HFFc6 (cell line): ENCODE results near the gene SPEF2. TPM values are rescaled to one million over a fixed set of nuclear protein-coding genes. Genes with fewer than 3 reads are reported as not detected.
A peak's percentile ranks its signal among the peaks of the same experiment; 100 is the strongest.

Source experiments
- DNase-seq: peaks from one replicate; pipeline ENCODE4 v3.0.0-alpha.2; 2018
- H3K27ac Mint-ChIP-seq: 2 replicates; pipeline ENCODE4 v1.8.0; 2020; ENCODE audit warnings: mild to moderate bottlenecking, mixed read lengths
- H3K27me3 Mint-ChIP-seq: 2 replicates; pipeline ENCODE4 v1.8.0; 2021; ENCODE audit warnings: mild to moderate bottlenecking, moderate library complexity, mixed read lengths; ENCODE audit not compliant: insufficient read depth
- H3K36me3 Mint-ChIP-seq: 2 replicates; pipeline ENCODE4 v1.8.0; 2021; ENCODE audit warnings: low read depth, mixed read lengths
- H3K4me1 Mint-ChIP-seq: 2 replicates; pipeline ENCODE4 v1.8.0; 2020; ENCODE audit warnings: low read depth, mixed read lengths
- H3K4me3 Mint-ChIP-seq: 2 replicates; pipeline ENCODE4 v1.8.0; 2020; ENCODE audit warnings: mild to moderate bottlenecking, moderate library complexity, mixed read lengths
- H3K9me3 Mint-ChIP-seq: 2 replicates; pipeline ENCODE4 v1.8.0; 2020; ENCODE audit warnings: mild to moderate bottlenecking, mixed read lengths
- total RNA-seq, 6 experiments: library from RNA; stranded (reverse); fragmentation: NEBNext Ultra II Directional; extraction: Animal tissue kit (Norgen Biotek cat#: 25700); gene quantifications; 2 replicates in 1 of 6; 3 replicates in 5 of 6; pipeline ENCODE4 v1.2.3, GENCODE V29; 2021
- TF ChIP-seq, protein P1 (sequence below): fragments of 200-600 bp; sonication (generic); IDR thresholded peaks from 2 replicates; pipeline ENCODE4 v1.5.0; 2021; ENCODE audit warnings: antibody characterized with exemption, mild to moderate bottlenecking

SPEF2 gene
- total RNA-seq, 6 experiments from 2014 or later: 1.5 to 4.0 (median 2.3) TPM

- Mint-ChIP-seq H3K36me3 (no peaks in the 10 kb centered on the region), H3K27me3 (no peaks in the 10 kb centered on the region), H3K9me3 (no peaks in the 10 kb centered on the region), H3K4me3 (no peak overlapping the region), H3K27ac (no peak overlapping the region), H3K4me1 (no peaks in the 10 kb centered on the region)
- DNase-seq: no peak
- TF ChIP-seq, protein P1, sequence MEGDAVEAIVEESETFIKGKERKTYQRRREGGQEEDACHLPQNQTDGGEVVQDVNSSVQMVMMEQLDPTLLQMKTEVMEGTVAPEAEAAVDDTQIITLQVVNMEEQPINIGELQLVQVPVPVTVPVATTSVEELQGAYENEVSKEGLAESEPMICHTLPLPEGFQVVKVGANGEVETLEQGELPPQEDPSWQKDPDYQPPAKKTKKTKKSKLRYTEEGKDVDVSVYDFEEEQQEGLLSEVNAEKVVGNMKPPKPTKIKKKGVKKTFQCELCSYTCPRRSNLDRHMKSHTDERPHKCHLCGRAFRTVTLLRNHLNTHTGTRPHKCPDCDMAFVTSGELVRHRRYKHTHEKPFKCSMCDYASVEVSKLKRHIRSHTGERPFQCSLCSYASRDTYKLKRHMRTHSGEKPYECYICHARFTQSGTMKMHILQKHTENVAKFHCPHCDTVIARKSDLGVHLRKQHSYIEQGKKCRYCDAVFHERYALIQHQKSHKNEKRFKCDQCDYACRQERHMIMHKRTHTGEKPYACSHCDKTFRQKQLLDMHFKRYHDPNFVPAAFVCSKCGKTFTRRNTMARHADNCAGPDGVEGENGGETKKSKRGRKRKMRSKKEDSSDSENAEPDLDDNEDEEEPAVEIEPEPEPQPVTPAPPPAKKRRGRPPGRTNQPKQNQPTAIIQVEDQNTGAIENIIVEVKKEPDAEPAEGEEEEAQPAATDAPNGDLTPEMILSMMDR: no peak
These were observed 23.0 kb downstream of the SPEF2 start for GRCh38 chr5:35640623-35641022.

- Mint-ChIP-seq H3K4me1 (no peaks in the 10 kb centered on the region), H3K36me3 (no peaks in the 10 kb centered on the region), H3K27ac (no peak overlapping the region), H3K9me3 (no peaks in the 10 kb centered on the region), H3K27me3 (no peaks in the 10 kb centered on the region), H3K4me3 (no peak overlapping the region)
- peak; percentile 10 for DNase-seq
- TF ChIP-seq, protein P1: peak; percentile 25; the same call in 1 of the 2 replicates
These were observed 26.9 kb downstream of the SPEF2 start for GRCh38 chr5:35644543-35644942.

DNA sequence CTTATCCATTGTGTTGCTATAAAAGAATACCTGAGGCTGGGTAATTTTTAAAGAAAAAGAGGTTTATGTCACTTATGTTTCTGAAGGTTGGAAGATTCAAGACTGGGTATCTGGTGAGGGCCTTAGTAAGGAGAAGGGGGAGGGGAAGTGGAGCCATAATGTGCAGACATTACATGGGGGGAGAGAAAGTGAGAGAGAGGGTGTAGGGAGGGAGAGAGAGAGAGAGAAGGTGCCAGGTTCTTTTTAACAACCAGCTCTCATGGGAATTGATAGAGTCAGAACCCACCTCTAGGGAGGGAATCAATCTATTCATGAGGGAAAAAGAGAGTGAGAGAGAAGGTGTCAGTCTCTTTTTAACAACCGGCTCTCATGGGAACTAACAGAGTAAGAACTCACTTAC is 29.5 kb downstream of the SPEF2 start:
- no peak overlapping the region for H3K4me3 Mint-ChIP-seq
- no peak overlapping the region for H3K27ac Mint-ChIP-seq
- no peak for DNase-seq
- no peaks in the 10 kb centered on the region for H3K4me1 Mint-ChIP-seq
- H3K9me3 Mint-ChIP-seq: no peaks in the 10 kb centered on the region
- TF ChIP-seq, protein P1: no peak
- no peaks in the 10 kb centered on the region for H3K36me3 Mint-ChIP-seq
- H3K27me3 Mint-ChIP-seq: no peaks in the 10 kb centered on the region; the same call in 1 of the 2 replicates

DNA sequence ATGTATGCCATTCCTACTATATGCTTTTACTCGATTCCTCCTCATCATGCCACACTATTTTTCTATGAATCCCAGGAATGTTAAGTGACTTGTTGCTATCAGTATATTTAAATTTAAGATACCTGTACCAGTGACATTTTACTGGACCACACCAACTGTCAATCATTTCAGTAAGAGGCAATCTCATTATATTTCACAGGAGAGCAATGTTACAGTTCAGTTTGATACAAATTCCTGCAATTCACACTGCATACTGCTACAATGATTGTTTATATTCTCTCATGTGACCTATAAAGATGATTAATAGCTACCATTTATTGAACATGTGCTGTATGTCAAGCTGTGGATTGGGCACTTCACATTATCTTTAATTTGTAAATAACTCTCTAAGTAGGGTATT is 30.0 kb downstream of the SPEF2 start:
- DNase-seq: no peak
- H3K27ac Mint-ChIP-seq: no peak overlapping the region
- H3K27me3 Mint-ChIP-seq: no peaks in the 10 kb centered on the region; the same call in 1 of the 2 replicates
- H3K4me3 Mint-ChIP-seq: no peak overlapping the region
- TF ChIP-seq, protein P1: no peak
- H3K9me3 Mint-ChIP-seq: no peaks in the 10 kb centered on the region
- H3K4me1 Mint-ChIP-seq: no peaks in the 10 kb centered on the region
- H3K36me3 Mint-ChIP-seq: no peaks in the 10 kb centered on the region

GRCh38 chr5:35651002-35651756 is 33.5 kb downstream of the SPEF2 start:
- no peak overlapping the region for H3K4me3 Mint-ChIP-seq
- H3K36me3 Mint-ChIP-seq: no peaks in the 10 kb centered on the region
- TF ChIP-seq, protein P1: peak; percentile 83
- DNase-seq: peak; percentile 46
- H3K9me3 Mint-ChIP-seq: no peaks in the 10 kb centered on the region
- H3K27me3 Mint-ChIP-seq: no peaks in the 10 kb centered on the region; the same call in 1 of the 2 replicates
- no peak overlapping the region for H3K27ac Mint-ChIP-seq
- H3K4me1 Mint-ChIP-seq: peaks cover 11% of the 10 kb centered on the region
